NCI-H2029 treated with DMSO at 0.1 percent for 48 hours (cell line): Measurements from ENCODE around the gene SCGB1D2.

Experiments used
- DNase-seq: peaks from one replicate; lab custom pipeline; 2025; lab: John Stamatoyannopoulos, UW

Gene SCGB1D2

GRCh38 chr11:62260261-62260953, 18.4 kb downstream of the SCGB1D2 start:
- DNase-seq, result no peak

GRCh38 chr11:62264004-62264403, 22.0 kb downstream of the SCGB1D2 start:
- DNase-seq, result no peak

GRCh38 chr11:62266558-62266957, 24.5 kb downstream of the SCGB1D2 start:
- DNase-seq, result no peak

GRCh38 chr11:62267050-62267449, 25.0 kb downstream of the SCGB1D2 start:
- DNase-seq, result peak; percentile 5

GRCh38 chr11:62267576-62267975, 25.5 kb downstream of the SCGB1D2 start:
- no peak for DNase-seq

GRCh38 chr11:62269654-62270278, 27.7 kb downstream of the SCGB1D2 start, which contains the start of gene SCGB2A2:
SCGB2A2 (plus strand) TSS chr11:62270158; CDS start chr11:62270217, 59 bp downstream.
- DNase-seq, result no peak

- DNase-seq, result no peak
These were observed 31.2 kb downstream of the SCGB1D2 start for GRCh38 chr11:62273284-62273683.

- no peak for DNase-seq
These were observed 31.8 kb downstream of the SCGB1D2 start for GRCh38 chr11:62273789-62274275.

- no peak for DNase-seq
These were observed 38.4 kb downstream of the SCGB1D2 start for GRCh38 chr11:62280452-62280851.
